Activated CD4-positive, alpha-beta T cell treated with anti-CD3 and anti-CD28 coated beads, Interleukin-2, amount 50 U/mL, for 24 hours (primary cell): ENCODE results near the gene DPEP1.
"Not testable (repeated sequence)": the region's sequence is repeated elsewhere in the genome, so short reads cannot be mapped to it uniquely, and the experiment has no call there.

Source experiments
- DNase-seq, 2 donors: peaks; one replicate each; pipeline ENCODE4 v3.0.0-alpha.2; 2020; ENCODE audit warnings: low read depth in 1 of 2, low spot score in 1 of 2

The DPEP1 gene

DNA sequence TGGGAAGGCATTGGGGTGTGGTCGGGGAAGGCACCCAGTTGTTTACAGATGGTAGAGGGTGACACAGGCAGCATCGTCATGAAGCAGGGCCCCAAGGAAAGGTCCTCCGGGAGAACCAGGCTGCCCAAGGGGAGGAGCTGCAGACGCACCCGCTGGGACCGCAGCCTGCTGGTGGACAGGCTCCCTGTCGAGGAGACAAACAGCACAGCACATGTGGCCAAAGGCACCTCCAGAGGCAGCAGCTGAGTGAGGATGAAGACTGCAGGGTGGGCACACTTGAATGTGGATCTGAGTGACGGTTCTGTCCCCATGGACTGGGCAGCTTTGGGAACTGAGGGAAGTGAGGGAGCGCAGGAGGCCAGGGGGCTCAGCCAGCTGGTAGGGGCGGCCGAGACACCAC is 31.7 kb downstream of the DPEP1 start:
- DNase-seq = no peak

DNA sequence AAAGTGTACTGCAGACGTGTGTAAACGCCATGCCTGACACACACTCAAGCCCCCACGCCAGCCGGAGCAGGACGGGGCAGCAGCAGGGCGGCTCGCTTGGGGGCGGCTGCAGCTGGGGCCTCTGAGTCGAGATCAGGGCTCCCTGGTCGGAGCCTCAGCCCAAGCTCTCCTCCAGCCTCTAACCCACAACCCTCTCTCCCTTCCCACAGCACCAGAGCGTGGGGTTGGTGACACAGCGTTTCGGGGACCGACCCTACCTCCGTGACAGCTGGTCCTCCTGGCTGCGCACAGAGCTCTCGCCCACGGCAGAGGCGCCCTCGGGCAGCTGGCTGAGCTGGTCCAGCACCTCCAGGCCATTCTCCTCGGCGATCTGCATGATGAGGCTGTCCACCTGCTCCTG is 32.8 kb downstream of the DPEP1 start:
- no peak for DNase-seq

- no peak for DNase-seq
Measured at GRCh38 chr16:89646906-89647305, 33.5 kb downstream of the DPEP1 start.

GRCh38 chr16:89651584-89651983 is 38.1 kb downstream of the DPEP1 start:
- DNase-seq = no peak

GRCh38 chr16:89653656-89654295 is 40.3 kb downstream of the DPEP1 start:
- DNase-seq = no peak

DNA sequence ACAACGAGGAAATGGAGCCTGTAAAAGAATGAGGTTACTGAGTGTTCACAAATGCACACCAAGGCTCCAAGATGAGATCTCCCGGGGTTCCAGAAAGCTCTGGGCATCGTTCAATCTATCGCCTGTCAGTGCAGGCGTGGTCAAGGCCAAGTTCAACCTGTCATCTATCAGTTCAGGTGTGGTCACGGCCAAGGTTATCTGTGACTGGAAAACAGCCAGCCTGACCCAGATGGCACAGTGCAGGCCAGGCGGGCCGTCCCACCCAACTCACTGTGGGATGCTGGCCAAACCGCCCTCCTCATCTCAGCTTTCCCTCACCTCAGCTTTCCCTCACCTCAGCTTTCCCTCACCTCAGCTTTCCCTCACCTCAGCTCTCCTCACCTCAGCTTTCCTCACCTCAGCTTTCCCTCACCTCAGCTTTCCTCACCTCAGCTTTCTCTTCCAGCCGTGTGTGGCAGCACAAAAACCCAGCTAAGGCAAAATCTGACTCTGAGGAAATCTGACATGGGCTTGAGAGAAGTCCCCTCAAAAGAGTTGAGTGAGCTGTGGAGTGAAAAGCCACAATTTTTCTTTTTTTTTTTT is 41.7 kb downstream of the DPEP1 start:
- no peak for DNase-seq

- DNase-seq = no peak
Measured at GRCh38 chr16:89656435-89657121, 43.1 kb downstream of the DPEP1 start.

- DNase-seq = peak; percentile 88 to 91
Measured at GRCh38 chr16:89657442-89658220, 44.2 kb downstream of the DPEP1 start, which contains the start of the genes CHMP1A and SPATA33. Gene CHMP1A (minus strand): TSS chr16:89657708. CDS start chr16:89657588, 120 bp downstream. Gene SPATA33 (plus strand): TSS chr16:89657836. CDS start chr16:89657912, 76 bp downstream.

DNA sequence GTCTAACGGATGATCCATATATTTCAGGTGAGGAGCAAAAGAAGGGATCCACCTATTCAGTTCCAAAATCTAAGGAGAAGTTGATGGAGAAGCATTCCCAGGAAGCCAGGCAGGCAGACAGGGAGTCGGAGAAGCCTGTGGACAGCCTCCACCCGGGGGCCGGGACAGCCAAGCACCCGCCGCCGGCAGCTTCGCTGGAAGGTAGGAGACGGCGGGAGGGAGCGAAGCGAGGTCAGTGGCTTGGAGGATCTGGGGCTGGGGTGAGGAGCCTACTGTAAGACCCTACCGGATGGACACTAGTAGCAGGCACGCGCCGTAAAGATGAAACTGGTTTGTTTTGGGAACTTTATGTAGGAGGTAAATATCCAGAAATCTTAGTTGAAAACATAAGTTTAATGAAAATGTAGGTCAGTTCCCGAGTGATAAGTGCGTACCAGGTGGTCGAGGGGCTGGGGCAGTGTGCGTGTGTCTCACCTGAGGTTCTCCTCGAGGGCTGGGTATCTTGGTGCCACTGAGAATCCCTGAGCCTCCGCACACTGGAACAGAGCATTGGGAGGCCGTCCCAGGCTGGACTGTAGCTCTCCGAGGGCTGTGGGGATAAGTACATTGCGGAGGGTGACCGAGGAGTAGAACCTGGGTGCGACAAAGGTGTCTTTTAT is 44.9 kb downstream of the DPEP1 start:
- no peak for DNase-seq

GRCh38 chr16:89660146-89660545 is 46.7 kb downstream of the DPEP1 start:
- DNase-seq = no peak

GRCh38 chr16:89661215-89661614 is 47.8 kb downstream of the DPEP1 start:
- no peak for DNase-seq

DNA sequence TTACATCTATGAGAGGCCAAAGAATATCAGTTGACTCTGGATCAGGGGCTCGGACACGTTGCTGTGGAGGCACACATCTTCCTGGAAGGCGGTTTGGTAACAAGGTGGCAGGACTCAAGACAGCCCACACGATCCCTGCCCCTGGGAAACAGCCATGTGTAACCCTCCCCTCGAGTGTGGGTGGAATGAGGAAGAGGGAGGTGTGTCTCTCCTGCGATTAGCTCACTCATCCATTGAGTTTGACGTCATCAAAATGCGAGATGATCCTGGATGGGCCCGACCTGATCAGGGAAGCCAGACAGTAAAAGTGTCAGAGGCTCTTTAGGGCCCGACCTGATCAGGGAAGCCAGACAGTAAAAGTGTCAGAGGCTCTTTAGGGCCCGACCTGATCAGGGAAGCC is 50.8 kb downstream of the DPEP1 start:
- DNase-seq = not testable (repeated sequence)

DNA sequence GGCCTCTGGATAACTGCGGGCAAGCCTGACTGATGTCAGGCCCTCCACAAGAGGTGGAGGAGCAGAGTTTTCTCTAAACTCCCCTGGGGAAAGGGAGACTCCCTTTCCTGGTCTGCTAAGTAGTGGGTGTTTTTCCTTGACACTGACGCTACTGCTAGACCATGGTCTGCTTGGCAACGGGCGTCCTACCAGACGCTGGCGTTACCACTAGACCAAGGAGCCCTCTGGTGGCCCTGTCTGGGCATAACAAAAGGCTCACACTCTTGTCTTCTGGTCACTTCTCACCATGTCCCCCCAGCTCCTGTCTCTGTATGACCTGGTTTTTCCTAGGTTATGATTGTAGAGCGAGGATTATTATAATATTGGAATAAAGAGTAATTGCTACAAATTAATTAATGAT is 53.6 kb downstream of the DPEP1 start:
- not testable (repeated sequence) for DNase-seq

DNA sequence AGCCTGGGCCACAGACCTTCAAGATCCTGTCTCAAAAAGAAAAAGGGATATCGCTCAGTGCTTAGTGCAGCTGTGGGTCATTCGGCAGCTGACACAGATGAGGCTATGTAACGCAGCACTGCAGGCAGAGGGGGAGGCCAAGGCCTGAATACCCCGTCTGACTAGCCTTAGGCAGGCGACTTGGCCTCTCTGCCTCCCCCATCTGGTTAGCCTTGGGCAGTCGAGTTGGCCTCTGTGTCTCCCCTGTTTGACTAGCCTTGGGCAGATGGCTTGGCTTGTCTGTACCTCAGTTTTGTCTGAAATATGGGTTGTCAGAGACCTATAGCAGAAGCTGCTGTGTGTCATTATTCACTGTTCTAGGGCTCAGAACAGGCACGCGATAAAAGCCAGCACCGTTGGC is 54.2 kb downstream of the DPEP1 start:
- DNase-seq = no peak

DNA sequence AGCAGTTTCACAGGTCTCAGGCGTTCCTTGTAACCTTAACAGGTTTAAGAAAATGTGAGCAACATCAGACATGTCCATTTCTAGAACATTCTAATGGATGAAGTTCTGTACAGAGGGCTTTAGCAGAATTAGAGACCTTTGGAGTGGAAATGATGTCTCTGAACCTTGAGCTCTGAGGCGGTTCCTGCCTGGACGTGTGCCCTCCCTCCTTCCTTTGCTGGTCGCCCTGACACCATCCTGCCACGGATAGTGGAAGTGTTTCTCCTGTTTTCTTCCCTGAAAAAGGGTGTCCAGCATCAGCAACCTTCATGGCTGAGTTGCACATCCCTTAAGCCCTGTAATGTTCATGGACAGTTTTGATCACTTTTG is 55.3 kb downstream of the DPEP1 start:
- no peak for DNase-seq

DNA sequence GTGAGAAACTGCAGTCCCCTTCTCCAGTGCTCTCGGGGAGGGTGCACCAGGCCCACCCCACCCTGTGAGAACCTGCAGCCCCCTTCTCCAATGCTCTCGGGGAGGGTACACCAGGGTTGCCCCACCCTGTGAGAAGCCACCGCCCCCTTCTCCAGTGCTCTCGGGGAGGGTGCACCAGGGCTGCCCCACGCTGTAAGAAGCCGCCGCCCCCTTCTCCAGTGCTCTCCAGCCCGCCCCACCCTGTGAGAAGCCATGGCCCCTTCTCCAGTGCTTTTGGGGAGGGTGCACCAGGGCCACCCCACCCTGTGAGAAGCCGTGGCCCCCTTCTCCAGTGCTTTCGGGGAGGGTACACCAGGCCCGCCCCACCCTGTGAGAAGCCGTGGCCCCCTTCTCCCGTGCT is 56.3 kb downstream of the DPEP1 start:
- no peak for DNase-seq

DNA sequence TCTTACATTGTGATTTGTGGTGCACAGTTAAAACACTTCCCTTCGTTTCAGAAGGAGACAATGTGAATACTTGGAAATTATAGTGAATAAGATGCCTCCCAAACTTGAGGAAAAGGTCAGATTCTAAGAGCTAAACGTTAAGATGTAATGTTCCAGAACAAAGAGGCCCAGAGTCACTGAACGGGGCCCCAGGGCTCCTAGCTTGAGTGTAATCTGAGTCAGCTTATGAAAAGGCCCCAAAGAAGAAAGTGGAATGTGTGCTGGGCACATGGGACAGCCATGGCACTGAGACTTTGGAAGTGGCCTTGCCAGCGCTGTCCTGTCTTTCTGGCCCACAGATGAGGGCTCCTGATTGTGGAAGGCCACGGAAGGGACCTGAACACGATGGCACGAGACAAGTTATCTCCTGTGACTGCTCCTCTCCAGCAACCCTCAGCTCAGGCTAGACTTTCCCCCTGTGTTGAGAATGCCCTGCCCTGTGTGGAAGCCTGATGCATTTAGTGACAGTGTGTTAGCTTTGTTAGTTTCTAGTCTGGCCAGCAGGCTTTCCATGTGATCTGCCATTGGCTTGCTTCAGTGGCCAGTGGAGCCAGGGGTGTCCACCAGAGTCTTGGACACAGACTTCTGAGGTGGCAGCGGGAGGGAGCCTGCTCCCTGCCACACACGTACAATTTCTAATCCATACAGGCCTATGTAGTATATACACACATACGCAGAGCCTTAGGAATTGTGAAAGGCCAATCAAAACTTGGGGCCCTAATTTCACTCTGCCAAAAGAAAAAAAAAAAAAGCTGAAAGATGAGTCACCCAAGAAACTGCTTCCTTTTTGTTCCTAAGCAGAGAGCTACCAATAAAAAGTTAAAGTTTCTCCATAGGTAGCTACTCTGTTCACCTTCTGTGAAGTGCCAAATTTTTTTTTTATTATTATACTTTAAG is 57.3 kb downstream of the DPEP1 start:
- no peak for DNase-seq

GRCh38 chr16:89671565-89671964 is 58.1 kb downstream of the DPEP1 start:
- DNase-seq = not testable (repeated sequence)

DNA sequence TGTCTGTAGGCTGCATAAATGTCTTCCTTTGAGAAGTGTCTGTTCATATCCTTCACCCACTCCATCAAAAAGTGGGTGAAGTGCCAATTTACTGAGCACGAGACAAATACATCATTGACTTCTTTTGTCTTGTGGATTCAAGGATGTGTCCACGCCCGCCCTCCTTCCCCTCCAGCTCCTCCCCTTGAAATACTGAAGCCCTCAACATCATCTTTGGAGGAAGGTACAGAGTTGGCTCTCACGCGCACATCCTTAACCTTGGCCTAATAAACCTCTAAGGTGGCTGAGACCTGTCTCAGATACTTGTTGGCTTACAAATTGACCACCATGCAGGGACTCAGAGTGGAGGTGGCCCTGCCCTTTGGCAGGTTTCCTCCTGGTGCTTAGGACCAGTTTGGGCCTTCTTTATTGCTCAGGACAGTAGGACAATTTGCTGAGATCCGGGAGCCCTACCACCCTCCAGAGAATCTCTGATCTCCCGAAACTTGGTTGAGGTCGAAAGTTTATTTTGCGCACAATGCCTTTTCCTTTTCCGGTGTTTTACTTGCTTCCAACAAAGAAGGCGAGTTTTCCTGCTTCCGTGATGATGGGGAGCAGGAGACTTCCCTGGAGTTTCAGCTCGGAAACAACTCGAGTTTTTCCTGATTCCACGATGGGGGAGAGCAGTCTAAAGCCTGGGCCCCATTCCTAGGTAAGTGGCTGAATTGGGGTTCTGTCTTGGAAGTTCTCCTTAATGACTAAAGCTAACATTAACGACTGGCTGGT is 58.9 kb downstream of the DPEP1 start:
- no peak for DNase-seq
